Measurements from ENCODE around the gene NKX3-2.

The NKX3-2 gene

DNA sequence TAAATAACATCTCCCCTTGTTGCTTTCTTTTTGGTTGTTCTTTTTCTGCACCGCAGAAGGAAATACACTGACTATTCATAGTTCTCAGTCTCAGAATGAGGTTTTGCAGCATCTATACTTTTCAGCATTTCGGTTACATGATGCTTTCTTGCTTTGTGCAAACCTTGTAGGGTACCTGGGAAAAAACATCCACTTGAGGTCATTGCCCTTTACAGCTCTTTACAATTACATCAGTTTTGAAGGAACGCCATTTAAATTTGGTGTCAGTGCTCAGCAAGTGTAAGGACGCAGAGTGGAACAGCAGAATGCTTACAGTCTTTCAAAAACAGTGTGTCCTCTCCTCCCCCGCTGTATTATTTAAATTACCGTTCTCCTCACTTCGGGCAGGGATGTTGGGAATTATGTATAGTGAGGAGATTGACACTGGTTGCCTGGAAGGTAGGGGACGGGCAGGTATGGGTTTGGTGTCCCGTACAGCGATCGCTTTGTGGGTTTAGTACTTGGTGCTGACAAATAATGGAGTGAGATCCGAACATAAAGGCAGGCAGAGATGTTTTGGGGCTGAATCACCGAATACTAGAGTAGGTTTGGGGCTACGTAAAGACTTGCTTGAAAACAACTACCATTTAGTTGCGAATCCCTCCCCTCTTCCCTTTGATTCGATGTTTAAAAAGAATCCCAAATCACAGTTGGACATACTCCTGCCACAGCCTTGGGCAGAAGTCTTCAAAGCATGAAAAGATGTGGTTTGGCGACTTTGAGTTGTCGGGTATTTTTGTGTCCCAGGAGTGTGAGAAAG lies 2.0 kb upstream of the NKX3-2 start:
- no peak for DNase-seq (ENCODE audit: low read depth in 3 of 3, low spot score in 1 of 3)

DNA sequence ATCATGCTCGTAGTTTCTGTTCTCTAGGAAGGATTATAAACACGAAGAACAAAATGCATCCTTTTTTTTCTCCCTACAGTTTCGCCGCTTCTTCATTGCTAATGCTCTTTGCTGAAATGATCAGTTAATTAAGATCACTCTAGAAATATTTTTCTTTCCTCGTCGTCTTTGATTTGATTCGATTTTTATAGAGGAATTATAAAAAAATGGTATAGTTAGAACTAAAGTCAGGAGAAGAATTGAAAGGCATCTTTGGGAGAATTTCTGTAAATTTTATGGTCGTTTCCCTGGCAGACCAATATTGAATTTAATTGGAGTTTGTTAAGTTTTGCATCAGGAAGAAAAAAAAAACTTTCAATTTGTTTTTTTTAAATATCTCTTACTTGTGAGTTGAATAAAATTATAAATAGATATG lies 1.1 kb upstream of the NKX3-2 start:
- DNase-seq (ENCODE audit: low read depth in 3 of 3, low spot score in 1 of 3), result no peak

GRCh38 chr4:13544606-13545393 lies 492 bp upstream of the NKX3-2 start:
- DNase-seq (ENCODE audit: low read depth in 3 of 3, low spot score in 1 of 3), result no peak

- DNase-seq (ENCODE audit: low read depth in 3 of 3, low spot score in 1 of 3), result no peak
These were observed 1.1 kb downstream of the NKX3-2 start for GRCh38 chr4:13543032-13543838.

DNA sequence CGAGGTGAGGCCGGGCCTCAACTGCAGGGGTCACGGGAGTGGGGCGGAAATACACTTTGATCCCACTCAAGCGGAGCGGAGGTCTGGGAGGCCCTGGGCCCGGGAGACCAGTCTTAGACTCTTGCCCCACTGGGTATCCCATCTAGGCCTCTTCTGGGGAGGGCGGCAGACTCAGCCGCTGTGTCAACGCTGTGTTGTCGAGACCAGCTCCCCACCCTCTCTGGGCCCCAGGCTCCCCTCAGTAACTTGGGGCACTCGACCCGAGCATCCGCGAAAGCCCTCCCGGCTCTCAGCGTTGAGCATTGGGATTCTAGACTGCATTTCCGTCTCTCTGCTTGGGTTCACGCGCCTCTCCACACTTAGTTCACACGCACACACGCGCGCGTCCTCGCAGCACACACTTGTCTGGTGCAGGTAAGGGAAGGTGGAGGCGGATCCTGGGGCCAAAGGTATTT lies 1.7 kb downstream of the NKX3-2 start:
- no peak for DNase-seq (ENCODE audit: low read depth in 3 of 3, low spot score in 1 of 3)

DNA sequence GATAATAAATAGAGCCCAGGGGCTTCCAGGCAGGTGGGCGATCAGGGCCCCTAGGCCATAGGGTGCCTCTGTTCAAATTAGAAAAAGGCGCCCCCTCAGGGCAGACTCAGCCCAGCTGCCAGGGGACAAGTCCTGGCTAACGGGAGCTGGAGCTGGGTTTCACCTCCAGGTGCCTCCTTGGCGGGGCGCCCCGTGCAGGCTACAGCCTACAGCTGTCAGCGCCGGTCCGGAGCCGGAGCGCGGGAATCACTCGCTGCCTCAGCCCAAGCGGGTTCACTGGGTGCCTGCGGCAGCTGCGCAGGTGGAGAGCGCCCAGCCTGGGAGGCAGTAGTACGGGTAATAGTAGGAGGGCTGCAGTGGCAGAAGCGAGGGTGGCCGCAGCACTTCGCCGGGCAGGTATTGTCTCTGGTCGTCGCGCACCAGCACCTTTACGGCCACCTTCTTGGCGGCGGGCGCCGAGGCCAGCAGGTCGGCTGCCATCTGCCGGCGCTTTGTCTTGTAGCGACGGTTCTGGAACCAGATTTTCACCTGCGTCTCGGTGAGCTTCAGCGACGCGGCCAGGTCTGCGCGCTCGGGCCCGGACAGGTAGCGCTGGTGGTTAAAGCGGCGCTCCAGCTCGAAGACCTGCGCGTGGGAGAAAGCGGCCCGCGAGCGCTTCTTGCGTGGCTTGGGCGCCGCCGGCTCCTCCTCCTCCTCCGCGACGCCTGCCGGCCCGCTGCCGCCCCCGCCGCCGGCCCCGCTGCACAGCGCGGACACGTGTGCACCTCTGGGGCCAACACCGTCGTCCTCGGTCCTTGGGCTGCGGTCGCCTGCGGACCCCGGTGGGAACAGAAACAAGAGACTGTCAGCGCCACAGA lies 2.4 kb downstream of the NKX3-2 start:
- DNase-seq (ENCODE audit: low read depth in 3 of 3, low spot score in 1 of 3), result no peak

DNA sequence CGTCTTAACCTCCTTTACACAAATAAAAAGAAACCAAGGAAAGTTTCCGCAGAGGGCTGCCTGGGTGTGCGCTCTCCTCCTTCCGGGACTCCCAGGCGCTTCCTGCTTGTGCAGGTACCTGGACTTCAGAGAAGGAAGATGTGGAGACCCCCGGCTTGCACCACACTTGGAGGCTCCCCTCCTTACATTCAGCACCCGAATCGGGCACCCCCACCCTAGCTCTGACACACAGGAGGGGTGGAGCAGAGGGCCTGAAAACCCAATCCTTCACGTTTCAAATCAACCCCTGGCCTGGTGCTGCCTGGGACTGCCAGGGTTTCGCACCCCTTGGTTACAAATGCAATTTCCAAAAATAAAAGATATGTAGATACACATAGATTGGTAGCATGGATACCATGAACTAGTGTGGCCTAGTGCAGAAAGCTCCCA lies 3.1 kb downstream of the NKX3-2 start:
- DNase-seq (ENCODE audit: low read depth in 3 of 3, low spot score in 1 of 3), result no peak

DNA sequence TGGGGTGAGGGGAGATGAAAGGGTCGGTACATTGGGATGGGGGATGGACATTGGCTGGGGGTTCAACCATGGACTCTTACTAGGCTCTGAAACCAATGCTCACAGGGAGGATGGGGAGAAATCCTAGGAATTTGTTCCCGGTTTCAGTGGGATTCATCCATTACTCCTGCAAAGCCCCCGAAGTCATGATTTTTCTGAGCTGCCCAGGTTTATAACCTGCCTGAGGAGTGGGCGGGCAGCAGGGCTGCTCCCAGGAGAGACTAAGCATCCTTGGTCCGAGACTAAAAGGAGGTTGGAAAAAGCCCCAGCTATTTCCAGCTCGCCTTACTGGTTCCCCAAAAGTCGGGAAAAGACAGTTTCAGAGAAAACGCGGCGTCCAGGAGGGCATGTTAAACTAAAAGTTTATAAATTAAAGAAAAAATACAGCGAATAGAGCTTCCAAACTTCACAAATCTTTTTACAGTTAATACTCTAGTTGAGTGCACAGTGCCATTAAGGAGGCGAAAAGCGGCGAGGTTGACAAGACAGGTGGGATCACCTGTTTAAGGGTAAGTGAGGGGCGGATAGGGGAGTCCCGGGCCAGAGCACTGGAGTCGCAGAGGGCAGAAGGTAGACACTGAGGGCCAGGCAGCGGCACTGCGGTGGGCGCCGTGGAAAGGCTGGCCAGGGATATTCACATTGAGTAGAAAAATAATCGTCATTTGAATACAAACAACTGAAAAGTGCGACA lies 3.7 kb downstream of the NKX3-2 start:
- DNase-seq (ENCODE audit: low read depth in 3 of 3, low spot score in 1 of 3), result no peak

GRCh38 chr4:13539619-13540445 lies 4.5 kb downstream of the NKX3-2 start:
- DNase-seq (ENCODE audit: low read depth in 3 of 3, low spot score in 1 of 3), result no peak

- DNase-seq (ENCODE audit: low read depth in 3 of 3, low spot score in 1 of 3), result no peak
These were observed 5.2 kb downstream of the NKX3-2 start for GRCh38 chr4:13539047-13539618.

DNA sequence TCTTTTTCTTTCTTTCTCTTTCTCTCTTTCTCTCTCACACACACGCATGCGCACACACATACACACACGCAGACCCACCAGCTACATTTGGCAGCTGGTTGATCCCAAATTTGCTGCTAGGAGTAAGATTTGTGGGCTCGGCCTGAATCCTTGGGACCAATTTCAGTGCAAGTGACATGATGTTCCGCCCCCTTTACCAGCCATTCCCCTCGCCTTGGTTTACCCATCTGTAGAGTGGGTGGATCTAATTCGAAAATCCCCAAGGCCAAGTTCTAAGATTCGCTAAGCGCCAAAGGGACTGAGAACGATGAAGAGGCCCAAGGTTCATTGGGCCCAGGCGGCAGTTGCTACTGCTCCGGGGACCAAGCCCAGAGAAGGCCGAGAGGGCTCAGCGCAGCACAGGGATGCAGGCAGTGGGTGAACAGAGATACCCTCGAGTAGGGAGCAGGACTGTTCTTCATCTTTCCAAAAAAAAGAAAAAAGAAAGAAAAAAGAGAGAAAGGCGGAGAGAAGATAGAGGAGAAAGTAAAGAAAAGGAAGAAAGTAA lies 5.8 kb downstream of the NKX3-2 start:
- DNase-seq (ENCODE audit: low read depth in 3 of 3, low spot score in 1 of 3), result no peak

GRCh38 chr4:13537832-13538177 lies 6.5 kb downstream of the NKX3-2 start:
- DNase-seq (ENCODE audit: low read depth in 3 of 3, low spot score in 1 of 3), result no peak

- no peak for DNase-seq (ENCODE audit: low read depth in 3 of 3, low spot score in 1 of 3)
These were observed 7.1 kb downstream of the NKX3-2 start for GRCh38 chr4:13537011-13537831.

DNA sequence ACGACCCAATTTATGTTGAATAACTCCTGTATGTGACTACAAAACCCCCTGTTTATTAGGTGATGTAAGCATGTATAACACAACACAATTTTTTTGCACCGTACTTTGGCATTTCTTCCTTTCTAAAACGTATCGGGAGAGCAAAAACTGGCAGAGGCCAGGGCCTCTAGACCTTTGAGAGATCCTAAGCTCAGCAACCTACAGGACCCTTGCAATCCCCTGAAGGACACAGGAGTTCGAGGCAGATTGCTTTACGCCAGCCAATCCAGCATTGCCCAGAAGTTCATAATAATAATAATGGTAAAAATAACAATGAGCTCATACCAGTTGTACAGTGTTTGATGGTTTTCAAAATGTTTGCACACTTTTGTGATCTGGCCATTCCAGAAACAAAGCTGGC lies 7.7 kb downstream of the NKX3-2 start:
- no peak for DNase-seq (ENCODE audit: low read depth in 3 of 3, low spot score in 1 of 3)

GRCh38 chr4:13535708-13536361 lies 8.5 kb downstream of the NKX3-2 start:
- DNase-seq (ENCODE audit: low read depth in 3 of 3, low spot score in 1 of 3), result no peak

- no peak for DNase-seq (ENCODE audit: low read depth in 3 of 3, low spot score in 1 of 3)
These were observed 9.2 kb downstream of the NKX3-2 start for GRCh38 chr4:13535118-13535517.

Measured in stimulated activated CD4-positive, alpha-beta T cell treated with anti-CD3 and anti-CD28 coated beads, TNF-alpha, amount 100 ng/mL, for 1 hour (primary cell).